B cell (primary cell): ENCODE measurements around the gene PPP5C. TPM values are rescaled to one million over a fixed set of nuclear protein-coding genes. Genes with fewer than 3 reads are reported as not detected.
A peak's percentile ranks its signal among the peaks of the same experiment; 100 is the strongest.

Experiments used
- ATAC-seq: fragments of 200-7000 bp; cut with Tn5 transposase; one replicate; pipeline ENCODE4 v1.10.0; 2021; ENCODE audit warnings: low read depth, mild to moderate bottlenecking, moderate number of reproducible peaks, moderate library complexity
- CTCF ChIA-PET: fragments of 350-600 bp; sonication (Branson Sonifier 250); formaldehyde crosslinking; loops from one replicate; lab custom pipeline; 2021; ENCODE audit warnings: antibody characterized with exemption, inconsistent platforms; lab: Charles Lee
- POLR2A ChIA-PET: fragments of 350-600 bp; sonication (Branson Sonifier 250); formaldehyde crosslinking; loops from one replicate; lab custom pipeline; 2021; ENCODE audit warnings: antibody characterized with exemption; lab: Charles Lee
- DNase-seq: peaks from one replicate; pipeline ENCODE4 v3.0.0; 2013
- H2AFZ ChIP-seq: 2 replicates; pipeline ENCODE4 v1.6.1; 2012; ENCODE audit warnings: mild to moderate bottlenecking, low read depth, low read length; ENCODE audit not compliant: insufficient read depth, poor library complexity, severe bottlenecking
- H3K27ac ChIP-seq, 2 donors: 1 replicate in 1 of 2; 2 replicates in 1 of 2; pipeline ENCODE4 v1.5.1; 2012 to 2013; ENCODE audit warnings: low read length in 2 of 2, mild to moderate bottlenecking in 2 of 2, moderate library complexity in 1 of 2
- H3K27me3 ChIP-seq, 4 experiments: fragments of 200-600 bp in 1 of 4; sonication (generic) in 1 of 4; replicated peaks in 1 of 4; 1 replicate in 2 of 4; 2 replicates in 2 of 4; pipeline versions ENCODE4 v1.6.1 to v1.7.0; 2013 to 2016; ENCODE audit warnings: low read length in 3 of 4, mild to moderate bottlenecking in 2 of 4, mixed read lengths in 1 of 4, moderate library complexity in 1 of 4; ENCODE audit not compliant: insufficient read depth in 4 of 4, control insufficient read depth in 3 of 4; ENCODE audit errors: control extremely low read depth in 1 of 4
- H3K36me3 ChIP-seq, 2 experiments: replicated peaks in 1 of 2; 1 replicate in 1 of 2; 2 replicates in 1 of 2; pipeline versions ENCODE4 v1.6.1 to v1.7.1; 2013; ENCODE audit warnings: low read length in 1 of 2; ENCODE audit not compliant: insufficient read depth in 2 of 2, control insufficient read depth in 1 of 2; ENCODE audit errors: control extremely low read depth in 1 of 2, extremely low read depth in 1 of 2
- H3K4me1 ChIP-seq, 2 donors: fragments of 200-600 bp in 1 of 2; sonication (generic) in 1 of 2; 1 replicate in 1 of 2; 2 replicates in 1 of 2; pipeline versions ENCODE4 v1.5.1 to v1.6.1; 2013 to 2017; ENCODE audit warnings: low read length in 2 of 2; ENCODE audit not compliant: control insufficient read depth in 2 of 2, insufficient read depth in 2 of 2
- H3K4me2 ChIP-seq: replicated peaks from 2 replicates; pipeline ENCODE3; 2012; ENCODE audit warnings: mild to moderate bottlenecking, low read depth, low read length; ENCODE audit not compliant: poor library complexity, severe bottlenecking
- H3K4me3 ChIP-seq, 5 experiments: fragments of 200-600 bp in 1 of 5; sonication (generic) in 1 of 5; 1 replicate in 3 of 5; 2 replicates in 2 of 5; pipeline versions ENCODE4 v1.5.1 to v1.7.0; 2011 to 2016; ENCODE audit warnings: low read length in 4 of 5, mild to moderate bottlenecking in 4 of 5, low read depth in 2 of 5, control low read depth in 1 of 5, moderate library complexity in 1 of 5; ENCODE audit not compliant: insufficient read depth in 1 of 5; ENCODE audit errors: control extremely low read depth in 1 of 5, extremely low read depth in 1 of 5
- H3K79me2 ChIP-seq: fragments of 200-600 bp; sonication (generic); one replicate; pipeline ENCODE4 v1.6.0; 2016; ENCODE audit warnings: low read length; ENCODE audit not compliant: control insufficient read depth, insufficient read depth
- H3K9ac ChIP-seq: fragments of 200-600 bp; sonication (generic); 2 replicates; pipeline ENCODE4 v1.6.1; 2017; ENCODE audit warnings: mild to moderate bottlenecking, low read length, moderate library complexity
- H3K9me3 ChIP-seq, 3 donors: one replicate each; pipeline versions ENCODE4 v1.6.1 to v1.7.1; 2013; ENCODE audit warnings: low read length in 2 of 3; ENCODE audit not compliant: control insufficient read depth in 2 of 3, insufficient read depth in 1 of 3; ENCODE audit errors: control extremely low read depth in 1 of 3
- H4K20me1 ChIP-seq: 2 replicates; pipeline ENCODE4 v1.6.0; 2012; ENCODE audit warnings: mild to moderate bottlenecking, low read length; ENCODE audit not compliant: insufficient read depth, control insufficient read depth, poor library complexity, severe bottlenecking
- H3K27ac Mint-ChIP-seq: one replicate; pipeline ENCODE4 v1.8.0; 2021; ENCODE audit warnings: mixed read lengths
- H3K27me3 Mint-ChIP-seq: one replicate; pipeline ENCODE4 v1.8.0; 2021; ENCODE audit warnings: mixed read lengths
- H3K4me1 Mint-ChIP-seq: one replicate; pipeline ENCODE4 v1.8.0; 2021; ENCODE audit warnings: mixed read lengths
- H3K4me3 Mint-ChIP-seq: one replicate; pipeline ENCODE4 v1.8.0; 2021; ENCODE audit warnings: mixed read lengths
- H3K9me3 Mint-ChIP-seq: one replicate; pipeline ENCODE4 v1.8.0; 2022; ENCODE audit warnings: mixed read lengths; ENCODE audit not compliant: insufficient read depth
- EZH2 ChIP-seq: IDR thresholded peaks from 2 replicates; pipeline ENCODE4 v1.6.1; 2012; ENCODE audit warnings: borderline replicate concordance, low read depth, mild to moderate bottlenecking, moderate library complexity, low read length; ENCODE audit not compliant: insufficient read depth, poor library complexity, severe bottlenecking
- WGBS: methylation state at CpG from one replicate; pipeline ENCODE4 v1.1.5; 2013; ENCODE audit warnings: missing lambda C conversion rate; ENCODE audit not compliant: insufficient coverage; 5-methylcytosine and 5-hydroxymethylcytosine counted together
- intact Hi-C: fragments of 100-400 bp; cut with micrococcal nuclease; formaldehyde crosslinking; loops from one replicate; pipeline ENCODE4 v1.10.0; 2022
- polyA plus RNA-seq: library from polyadenylated mRNA; depleted of rRNA; stranded (reverse); fragments of >200 nt; gene quantifications from 2 replicates; pipeline ENCODE4 v1.2.3, GENCODE V29; 2012
- total RNA-seq, 2 donors: library from RNA; stranded (reverse); fragments of 120-200 nt in 1 of 2; gene quantifications; 1 replicate in 1 of 2; 2 replicates in 1 of 2; pipeline versions ENCODE4 v1.2.3 to v1.2.4, GENCODE V29; 2013 to 2022
- TF ChIP-seq, protein P1 (sequence below): fragments of 200-600 bp; IDR thresholded peaks from one replicate; pipeline ENCODE4 v1.8.0; 2022; ENCODE audit warnings: antibody characterized with exemption, mild to moderate bottlenecking

The PPP5C gene
- total and polyA plus RNA-seq, 2 donors (not counting 1 experiment from before 2014, with no cell fraction given), result 51.2 to 70.5 TPM

- intact Hi-C loops, result no loop called here
- ChIA-PET POLR2A (interaction anchor here (0.6 kb wide), 1 partner anchor 105 kb away, joined by 4 read pairs; no protein-coding TSS in a partner anchor), CTCF (no interaction called here)
- Mint-ChIP-seq H3K27ac (peak overlapping the region; percentile 90), H3K9me3 (no peaks in the 10 kb centered on the region), H3K4me1 (peaks cover 65% of the 10 kb centered on the region), H3K4me3 (peak overlapping the region; percentile 79), H3K27me3 (no peaks in the 10 kb centered on the region)
- DNase-seq, result peak; percentile 28
- no peak for TF ChIP-seq EZH2
- no peak for ATAC-seq
- peak overlapping the region in 3 of 5 experiments; percentile 1 to 23 (median 18) for H3K4me3 ChIP-seq
- H3K9me3 ChIP-seq, result peaks cover 0 to 3% (median 0%) of the 10 kb centered on the region in 3 donors
- peaks cover 0 to 20% of the 10 kb centered on the region in 2 experiments for H3K36me3 ChIP-seq
- peak overlapping the region; percentile 66 for H3K4me2 ChIP-seq
- H3K9ac ChIP-seq, result peak overlapping the region; percentile 24
- H4K20me1 ChIP-seq, result peaks cover 15% of the 10 kb centered on the region
- peak overlapping the region; percentile 73 for H2AFZ ChIP-seq
- H3K27ac ChIP-seq, result peak overlapping the region; percentile 66 to 87
- peaks cover 50 to 67% of the 10 kb centered on the region in 2 donors for H3K4me1 ChIP-seq
- H3K27me3 ChIP-seq, result no peaks in the 10 kb centered on the region
- 48% methylated on average over 7 of the region's 8 CpGs for WGBS
- H3K79me2 ChIP-seq, result peaks cover 81% of the 10 kb centered on the region
Measured at GRCh38 chr19:46350029-46350757, 3.3 kb downstream of the PPP5C start.

GRCh38 chr19:46350758-46351159 lies 3.9 kb downstream of the PPP5C start:
- Histone ChIP-seq H3K36me3 (peaks cover 0 to 25% of the 10 kb centered on the region in 2 experiments), H3K4me2 (peak overlapping the region; percentile 66), H4K20me1 (peaks cover 15% of the 10 kb centered on the region), H3K9ac (peak overlapping the region; percentile 24), H3K4me1 (peaks cover 50 to 67% of the 10 kb centered on the region in 2 donors), H3K4me3 (peak overlapping the region in 2 of 5 experiments; percentile 1 to 23), H3K9me3 (peaks cover 0 to 3% (median 0%) of the 10 kb centered on the region in 3 donors), H3K79me2 (peaks cover 85% of the 10 kb centered on the region), H3K27ac (peak overlapping the region; percentile 66 to 87), H3K27me3 (no peaks in the 10 kb centered on the region), H2AFZ (peak overlapping the region; percentile 73)
- Mint-ChIP-seq H3K27me3 (no peaks in the 10 kb centered on the region), H3K9me3 (no peaks in the 10 kb centered on the region), H3K27ac (peak overlapping the region; percentile 90), H3K4me1 (peaks cover 66% of the 10 kb centered on the region), H3K4me3 (peak overlapping the region; percentile 79)
- DNase-seq (peak; percentile 64), ATAC-seq (no peak)
- TF ChIP-seq EZH2, result no peak
- TF ChIP-seq, protein P1, sequence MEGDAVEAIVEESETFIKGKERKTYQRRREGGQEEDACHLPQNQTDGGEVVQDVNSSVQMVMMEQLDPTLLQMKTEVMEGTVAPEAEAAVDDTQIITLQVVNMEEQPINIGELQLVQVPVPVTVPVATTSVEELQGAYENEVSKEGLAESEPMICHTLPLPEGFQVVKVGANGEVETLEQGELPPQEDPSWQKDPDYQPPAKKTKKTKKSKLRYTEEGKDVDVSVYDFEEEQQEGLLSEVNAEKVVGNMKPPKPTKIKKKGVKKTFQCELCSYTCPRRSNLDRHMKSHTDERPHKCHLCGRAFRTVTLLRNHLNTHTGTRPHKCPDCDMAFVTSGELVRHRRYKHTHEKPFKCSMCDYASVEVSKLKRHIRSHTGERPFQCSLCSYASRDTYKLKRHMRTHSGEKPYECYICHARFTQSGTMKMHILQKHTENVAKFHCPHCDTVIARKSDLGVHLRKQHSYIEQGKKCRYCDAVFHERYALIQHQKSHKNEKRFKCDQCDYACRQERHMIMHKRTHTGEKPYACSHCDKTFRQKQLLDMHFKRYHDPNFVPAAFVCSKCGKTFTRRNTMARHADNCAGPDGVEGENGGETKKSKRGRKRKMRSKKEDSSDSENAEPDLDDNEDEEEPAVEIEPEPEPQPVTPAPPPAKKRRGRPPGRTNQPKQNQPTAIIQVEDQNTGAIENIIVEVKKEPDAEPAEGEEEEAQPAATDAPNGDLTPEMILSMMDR, result no peak
- CTCF ChIA-PET, result no interaction called here
- WGBS, result 8% methylated on average over 5 of the region's 8 CpGs
- intact Hi-C loops, result no loop called here
- POLR2A ChIA-PET, result interaction anchor here (0.6 kb wide), 1 partner anchor 105 kb away, joined by 4 read pairs; no protein-coding TSS in a partner anchor
